Smooth muscle cell (in vitro differentiated cells): Measurements from ENCODE around the gene CFAP91. TPM values are rescaled to one million over a fixed set of nuclear protein-coding genes. Genes with fewer than 3 reads are reported as not detected.

Experiments
- DNase-seq: peaks from one replicate; lab custom pipeline; 2025; ENCODE audit not compliant: unreplicated experiment; lab: John Stamatoyannopoulos, UW
- H2AFZ ChIP-seq: fragments of 200-600 bp; sonication (generic); 2 replicates; pipeline ENCODE4 v1.6.0; 2016; ENCODE audit warnings: antibody characterized with exemption, low read depth, mild to moderate bottlenecking
- H3F3A ChIP-seq: fragments of 200-600 bp; sonication (generic); 2 replicates; pipeline ENCODE4 v1.6.0; 2017; ENCODE audit warnings: antibody characterized with exemption, low read depth
- H3K27ac ChIP-seq: fragments of 200-600 bp; sonication (generic); 2 replicates; pipeline ENCODE4 v1.5.1; 2016; ENCODE audit warnings: low read depth, mild to moderate bottlenecking
- H3K27me3 ChIP-seq: fragments of 200-600 bp; sonication (generic); 2 replicates; pipeline ENCODE4 v1.6.1; 2016; ENCODE audit warnings: low read depth, mild to moderate bottlenecking
- H3K36me3 ChIP-seq: fragments of 200-600 bp; sonication (generic); 2 replicates; pipeline ENCODE4 v1.5.1; 2016; ENCODE audit warnings: low read depth
- H3K4me1 ChIP-seq: fragments of 200-600 bp; sonication (generic); 2 replicates; pipeline ENCODE4 v1.5.1; 2016; ENCODE audit warnings: low read depth
- H3K4me2 ChIP-seq: fragments of 200-600 bp; sonication (generic); 2 replicates; pipeline ENCODE4 v1.6.0; 2016; ENCODE audit warnings: mild to moderate bottlenecking
- H3K4me3 ChIP-seq: fragments of 200-600 bp; sonication (generic); 2 replicates; pipeline ENCODE4 v1.5.1; 2016; ENCODE audit warnings: mild to moderate bottlenecking
- H3K79me2 ChIP-seq: fragments of 200-600 bp; sonication (generic); 2 replicates; pipeline ENCODE4 v1.6.0; 2016; ENCODE audit warnings: low read depth, mild to moderate bottlenecking
- H3K9ac ChIP-seq: fragments of 200-600 bp; sonication (generic); 2 replicates; pipeline ENCODE4 v1.6.0; 2016; ENCODE audit warnings: low read depth
- H3K9me3 ChIP-seq: fragments of 200-600 bp; sonication (generic); replicated peaks from 2 replicates; pipeline ENCODE4 v1.5.1; 2016; ENCODE audit warnings: low read depth
- H4K20me1 ChIP-seq: fragments of 200-600 bp; sonication (generic); 2 replicates; pipeline ENCODE4 v1.6.0; 2016; ENCODE audit warnings: low read depth
- WGBS: methylation state at CpG from one replicate; pipeline ENCODE4 v1.1.7; 2016; ENCODE audit warnings: low lambda C conversion rate; 5-methylcytosine and 5-hydroxymethylcytosine counted together
- polyA plus RNA-seq: library from polyadenylated mRNA; unstranded; fragments of >200 nt; fragmentation: Nextera tagmentation; extraction: Ambion mirVana; gene quantifications from 2 replicates; pipeline ENCODE4 v1.2.1, GENCODE V29; 2016
- total RNA-seq: library from RNA; depleted of rRNA; stranded (reverse); fragments of >200 nt; gene quantifications from 2 replicates; pipeline ENCODE4 v1.2.3, GENCODE V29; 2014
- TF ChIP-seq, protein P1 (sequence below): fragments of 200-600 bp; sonication (generic); IDR thresholded peaks from 2 replicates; pipeline ENCODE4 v1.5.1; 2017; ENCODE audit warnings: borderline replicate concordance, mild to moderate bottlenecking, antibody characterized with exemption; ENCODE audit not compliant: insufficient read depth, poor library complexity, severe bottlenecking

The CFAP91 gene
- total and polyA plus RNA-seq, 2 experiments from 2014 or later: 0.40 TPM; not detected in 1

DNA sequence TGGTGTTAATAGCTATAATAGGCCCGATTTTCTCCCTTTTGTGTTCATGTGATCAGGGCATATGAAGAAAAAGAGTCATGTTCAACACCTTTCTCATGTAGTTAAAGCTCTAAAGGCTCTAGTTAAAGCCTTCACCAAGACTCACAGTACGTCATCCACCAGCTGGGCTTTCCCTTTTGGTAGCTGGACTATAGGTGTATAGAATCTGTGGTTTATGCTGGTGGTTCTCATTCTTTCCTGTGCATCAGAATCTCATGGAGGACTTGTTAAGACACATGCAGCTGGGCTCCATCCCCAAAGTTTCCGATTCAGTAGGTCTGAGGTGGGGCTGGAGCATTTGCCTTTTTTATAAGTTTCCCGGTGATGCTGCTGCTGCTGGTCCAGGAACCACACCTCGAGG lies 31.0 kb downstream of the CFAP91 start:
- Histone ChIP-seq H3K27ac (no peak overlapping the region), H3K79me2 (no peaks in the 10 kb centered on the region), H3K4me1 (peaks cover 4% of the 10 kb centered on the region), H3K4me3 (no peak overlapping the region), H3K36me3 (no peaks in the 10 kb centered on the region), H2AFZ (no peak overlapping the region), H3K27me3 (peaks cover 8% of the 10 kb centered on the region), H3K9ac (no peak overlapping the region), H3K4me2 (no peak overlapping the region), H3F3A (no peaks in the 10 kb centered on the region), H3K9me3 (no peaks in the 10 kb centered on the region), H4K20me1 (no peaks in the 10 kb centered on the region)
- DNase-seq: no peak
- TF ChIP-seq, protein P1, sequence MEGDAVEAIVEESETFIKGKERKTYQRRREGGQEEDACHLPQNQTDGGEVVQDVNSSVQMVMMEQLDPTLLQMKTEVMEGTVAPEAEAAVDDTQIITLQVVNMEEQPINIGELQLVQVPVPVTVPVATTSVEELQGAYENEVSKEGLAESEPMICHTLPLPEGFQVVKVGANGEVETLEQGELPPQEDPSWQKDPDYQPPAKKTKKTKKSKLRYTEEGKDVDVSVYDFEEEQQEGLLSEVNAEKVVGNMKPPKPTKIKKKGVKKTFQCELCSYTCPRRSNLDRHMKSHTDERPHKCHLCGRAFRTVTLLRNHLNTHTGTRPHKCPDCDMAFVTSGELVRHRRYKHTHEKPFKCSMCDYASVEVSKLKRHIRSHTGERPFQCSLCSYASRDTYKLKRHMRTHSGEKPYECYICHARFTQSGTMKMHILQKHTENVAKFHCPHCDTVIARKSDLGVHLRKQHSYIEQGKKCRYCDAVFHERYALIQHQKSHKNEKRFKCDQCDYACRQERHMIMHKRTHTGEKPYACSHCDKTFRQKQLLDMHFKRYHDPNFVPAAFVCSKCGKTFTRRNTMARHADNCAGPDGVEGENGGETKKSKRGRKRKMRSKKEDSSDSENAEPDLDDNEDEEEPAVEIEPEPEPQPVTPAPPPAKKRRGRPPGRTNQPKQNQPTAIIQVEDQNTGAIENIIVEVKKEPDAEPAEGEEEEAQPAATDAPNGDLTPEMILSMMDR: no peak
- WGBS: 96% methylated on average over 5 of the region's 5 CpGs

- no peak for DNase-seq
- Histone ChIP-seq H3K4me1 (no peaks in the 10 kb centered on the region), H3K36me3 (no peaks in the 10 kb centered on the region), H3K27ac (no peak overlapping the region), H3K27me3 (no peaks in the 10 kb centered on the region), H3F3A (no peaks in the 10 kb centered on the region), H3K4me2 (no peak overlapping the region), H3K9me3 (no peaks in the 10 kb centered on the region), H3K79me2 (no peaks in the 10 kb centered on the region), H3K9ac (no peak overlapping the region), H4K20me1 (no peaks in the 10 kb centered on the region), H3K4me3 (no peak overlapping the region), H2AFZ (no peak overlapping the region)
- TF ChIP-seq, protein P1: no peak
Measured at GRCh38 chr3:119738741-119739140, 35.9 kb downstream of the CFAP91 start.

DNA sequence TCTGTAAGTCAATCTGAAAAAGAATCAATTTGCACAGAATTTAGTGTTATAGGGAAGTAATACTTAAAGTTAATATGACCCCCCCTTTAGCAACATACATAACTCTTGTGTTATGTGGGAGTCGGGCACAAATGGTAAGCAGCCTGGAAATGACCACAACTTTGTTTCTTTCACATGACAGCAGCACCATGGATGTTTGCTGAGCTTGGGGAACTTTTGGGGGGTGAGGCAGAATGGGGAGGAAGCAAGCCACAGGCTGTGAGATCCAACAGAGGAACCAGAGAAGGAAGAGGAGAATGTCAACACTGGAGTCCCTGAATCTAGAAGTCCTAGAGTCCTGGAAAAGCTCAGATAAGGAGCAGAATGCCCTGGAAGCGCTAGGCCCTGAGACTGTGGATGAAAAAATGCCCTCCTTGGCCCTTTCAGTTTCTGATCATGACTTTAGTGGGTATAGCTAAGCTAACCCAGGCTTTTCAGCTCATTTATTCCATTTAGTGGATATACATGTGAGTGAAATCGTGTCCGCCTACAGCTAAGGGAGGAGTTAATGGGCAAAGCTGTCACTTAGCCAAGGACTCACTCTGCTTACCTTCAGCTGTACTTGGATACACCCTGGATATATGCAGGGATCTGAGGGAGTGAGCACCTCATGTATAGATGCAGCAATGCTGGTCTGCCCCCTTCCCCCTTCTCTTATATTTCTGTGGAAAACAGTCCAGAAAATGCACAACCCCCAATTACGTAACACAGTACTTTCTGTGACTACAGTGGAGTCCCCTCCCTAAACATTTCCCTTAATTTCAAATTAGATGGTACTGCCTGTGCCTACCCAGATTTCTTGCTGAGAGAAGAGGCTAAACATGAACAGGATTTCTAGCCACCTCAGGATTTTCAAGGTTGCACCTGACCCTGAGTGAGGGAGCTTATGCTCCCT lies 39.1 kb downstream of the CFAP91 start:
- no peak for DNase-seq
- Histone ChIP-seq H3F3A (no peaks in the 10 kb centered on the region), H3K4me1 (no peaks in the 10 kb centered on the region), H3K4me3 (no peak overlapping the region), H3K79me2 (no peaks in the 10 kb centered on the region), H3K36me3 (no peaks in the 10 kb centered on the region), H4K20me1 (no peaks in the 10 kb centered on the region), H3K9ac (no peak overlapping the region), H2AFZ (no peak overlapping the region), H3K4me2 (no peak overlapping the region), H3K9me3 (no peaks in the 10 kb centered on the region), H3K27ac (no peak overlapping the region), H3K27me3 (no peaks in the 10 kb centered on the region)
- WGBS: 85% methylated on average over 5 of the region's 5 CpGs
- TF ChIP-seq, protein P1: no peak

GRCh38 chr3:119743921-119744320 lies 41.1 kb downstream of the CFAP91 start:
- Histone ChIP-seq H3K4me2 (no peak overlapping the region), H3K27ac (no peak overlapping the region), H3K4me1 (no peaks in the 10 kb centered on the region), H3K27me3 (peaks cover 16% of the 10 kb centered on the region), H3K79me2 (no peaks in the 10 kb centered on the region), H3K9me3 (no peaks in the 10 kb centered on the region), H2AFZ (no peak overlapping the region), H4K20me1 (no peaks in the 10 kb centered on the region), H3K9ac (no peak overlapping the region), H3K4me3 (no peak overlapping the region), H3F3A (no peaks in the 10 kb centered on the region), H3K36me3 (no peaks in the 10 kb centered on the region)
- TF ChIP-seq, protein P1: no peak
- no peak for DNase-seq
- WGBS: 96% methylated on average over 10 of the region's 10 CpGs
